Pulmonary artery endothelial cell (primary cell): ENCODE measurements around the gene HEBP2. TPM values are rescaled to one million over a fixed set of nuclear protein-coding genes. Genes with fewer than 3 reads are reported as not detected.

Experiments used
- DNase-seq: peaks from one replicate; pipeline ENCODE4 v3.0.0-alpha.2; 2011; ENCODE audit warnings: low read depth, low spot score
- total RNA-seq: library from RNA; depleted of rRNA; stranded (reverse); fragments of >200 nt; gene quantifications from 2 replicates; pipeline ENCODE4 v1.2.3, GENCODE V29; 2014

Gene HEBP2
- total RNA-seq, 1 donor from 2014 or later = 58.2 TPM

DNA sequence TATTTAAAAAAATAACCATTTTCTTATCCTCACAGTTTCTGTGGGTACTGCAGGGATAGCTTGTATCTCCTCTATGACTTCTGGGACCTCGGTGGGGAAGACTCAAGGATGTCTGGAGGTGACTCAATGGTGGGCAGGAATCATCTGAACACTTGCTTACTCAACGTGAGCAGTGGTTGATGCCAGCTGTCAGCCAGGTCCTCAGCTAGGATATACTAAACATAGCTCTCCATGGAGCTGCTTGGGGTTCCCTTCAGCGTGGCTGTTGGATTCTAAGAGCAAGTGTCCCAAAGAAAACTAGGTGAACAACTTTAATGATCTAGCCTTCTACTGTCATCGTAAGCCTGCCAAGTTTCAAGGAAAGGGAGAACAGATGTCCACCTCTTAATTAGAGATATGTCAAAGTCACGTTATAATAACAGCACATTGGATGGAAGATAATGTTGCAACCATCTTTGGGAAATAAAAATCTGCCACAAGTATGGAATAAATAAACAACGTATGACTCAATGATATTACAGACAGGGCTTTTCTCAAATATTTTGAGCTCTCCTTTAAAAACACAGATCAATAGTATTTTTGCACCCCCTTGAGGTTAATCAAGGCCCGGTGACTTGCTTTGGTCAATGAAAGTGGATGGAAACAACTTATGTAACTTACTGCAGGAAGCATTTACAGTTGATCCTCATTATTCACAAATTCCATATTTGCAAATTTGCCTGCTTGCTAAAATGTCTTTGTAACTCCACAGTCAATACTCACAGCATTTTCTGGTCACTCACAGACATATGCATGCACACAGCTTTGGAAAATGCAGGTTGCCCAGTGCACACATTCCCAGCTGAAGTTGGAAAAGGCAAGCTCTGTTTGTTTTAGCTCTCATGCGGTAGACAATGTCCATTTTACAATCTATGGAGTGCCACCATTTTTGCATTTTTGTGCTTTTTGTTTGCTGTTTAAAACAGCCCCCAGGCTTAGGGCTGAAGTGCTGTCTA lies 6.6 kb upstream of the HEBP2 start:
- no peak for DNase-seq

DNA sequence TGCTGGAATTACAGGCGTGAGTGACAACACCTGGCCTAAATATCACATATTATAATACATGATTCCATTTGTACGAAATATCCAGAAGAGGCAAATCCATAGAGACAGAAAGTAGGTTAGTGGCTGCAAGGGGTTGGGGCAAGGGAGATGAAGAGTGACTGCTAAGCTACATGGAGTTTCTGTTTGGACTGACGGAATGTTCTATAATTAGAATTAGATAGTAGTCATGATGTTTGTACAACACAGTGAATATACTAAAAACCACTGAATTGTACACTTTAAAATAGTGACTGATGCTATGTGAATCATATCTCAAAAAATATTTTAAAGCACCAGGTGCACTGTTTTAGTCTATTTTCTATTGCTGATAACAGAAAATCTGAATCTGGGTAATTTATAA lies 3.7 kb upstream of the HEBP2 start:
- no peak for DNase-seq

DNA sequence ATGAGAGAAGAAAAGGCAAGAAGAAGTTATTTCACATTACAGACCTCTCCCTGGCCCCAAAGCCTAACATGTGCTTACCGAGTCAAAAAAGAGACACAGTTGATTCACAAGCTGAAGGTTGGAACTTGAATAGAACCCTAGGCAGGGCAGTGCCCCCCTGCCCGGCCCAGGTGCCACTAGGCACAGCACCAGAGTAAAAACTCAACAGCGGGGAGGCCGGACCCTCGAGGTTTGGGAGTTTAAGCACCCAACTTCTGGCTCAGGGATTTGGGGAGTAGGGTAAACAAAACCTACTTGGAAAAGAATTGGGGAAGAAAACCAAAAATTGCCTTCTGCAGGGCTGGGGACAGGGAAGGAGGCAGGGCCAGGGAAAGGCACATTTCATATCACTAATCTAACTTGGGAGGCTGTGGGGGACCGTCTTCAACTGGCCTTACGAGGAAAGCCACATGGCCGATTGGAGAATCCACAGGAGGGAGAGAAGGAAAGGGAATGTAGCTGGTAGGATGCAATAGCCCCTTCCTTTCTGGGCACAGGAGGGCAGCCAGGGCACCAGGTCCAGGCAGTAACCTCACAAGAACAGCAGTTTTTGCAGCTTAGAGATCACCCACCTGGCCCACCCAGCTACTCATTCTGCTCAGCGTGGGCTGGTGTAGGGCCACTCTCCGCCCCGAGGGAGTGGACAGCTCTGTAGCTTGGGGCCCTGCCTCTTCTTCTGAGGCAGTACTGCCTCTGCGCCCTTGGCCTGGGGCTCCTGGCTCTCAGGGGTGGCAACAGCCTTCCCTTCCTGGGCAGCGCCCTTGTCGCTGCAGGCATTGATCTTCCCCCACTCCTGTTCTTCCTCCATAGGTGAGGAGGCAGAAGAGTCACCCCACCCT lies 1.8 kb upstream of the HEBP2 start:
- no peak for DNase-seq

DNA sequence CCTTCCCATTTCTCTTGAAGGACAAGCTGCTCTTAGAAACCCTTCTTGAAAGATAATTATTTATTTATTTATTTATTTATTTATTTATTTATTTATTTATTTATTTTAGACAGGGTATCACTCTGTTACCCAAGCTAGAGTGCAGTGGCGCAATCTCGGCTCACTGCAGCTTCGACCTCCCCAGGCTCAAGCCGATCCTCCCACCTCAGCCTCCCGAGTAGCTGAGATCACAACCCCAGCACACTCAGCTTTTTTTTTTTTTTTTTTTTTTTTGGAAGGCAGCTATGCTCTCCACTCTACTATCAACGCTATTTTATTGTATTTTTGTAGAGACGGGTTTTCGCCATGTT lies 1.2 kb upstream of the HEBP2 start:
- DNase-seq = no peak

DNA sequence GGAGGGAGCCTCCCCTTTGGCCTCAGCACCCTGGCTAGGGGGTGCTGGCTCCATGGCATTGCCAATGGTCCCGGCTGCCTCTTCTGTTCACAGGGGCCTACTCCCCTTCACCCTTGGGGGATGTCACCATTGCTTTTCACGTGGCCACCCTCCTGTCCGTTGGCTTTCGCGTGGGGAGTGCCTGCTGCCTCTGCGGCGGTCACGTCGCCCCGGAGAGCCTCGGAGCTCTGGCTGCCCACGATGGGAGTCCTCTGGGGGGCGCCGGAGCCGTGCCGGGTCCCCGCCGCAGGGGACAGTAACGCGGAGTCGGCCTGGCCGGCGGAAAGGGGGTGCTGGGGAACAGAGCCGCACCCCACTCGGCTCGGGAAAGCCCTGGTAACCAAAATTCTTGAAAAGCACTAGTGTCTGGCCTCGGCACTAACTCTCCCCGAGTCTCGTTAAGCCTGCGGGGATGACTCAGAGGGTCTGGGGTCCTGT lies 661 bp upstream of the HEBP2 start:
- no peak for DNase-seq

DNA sequence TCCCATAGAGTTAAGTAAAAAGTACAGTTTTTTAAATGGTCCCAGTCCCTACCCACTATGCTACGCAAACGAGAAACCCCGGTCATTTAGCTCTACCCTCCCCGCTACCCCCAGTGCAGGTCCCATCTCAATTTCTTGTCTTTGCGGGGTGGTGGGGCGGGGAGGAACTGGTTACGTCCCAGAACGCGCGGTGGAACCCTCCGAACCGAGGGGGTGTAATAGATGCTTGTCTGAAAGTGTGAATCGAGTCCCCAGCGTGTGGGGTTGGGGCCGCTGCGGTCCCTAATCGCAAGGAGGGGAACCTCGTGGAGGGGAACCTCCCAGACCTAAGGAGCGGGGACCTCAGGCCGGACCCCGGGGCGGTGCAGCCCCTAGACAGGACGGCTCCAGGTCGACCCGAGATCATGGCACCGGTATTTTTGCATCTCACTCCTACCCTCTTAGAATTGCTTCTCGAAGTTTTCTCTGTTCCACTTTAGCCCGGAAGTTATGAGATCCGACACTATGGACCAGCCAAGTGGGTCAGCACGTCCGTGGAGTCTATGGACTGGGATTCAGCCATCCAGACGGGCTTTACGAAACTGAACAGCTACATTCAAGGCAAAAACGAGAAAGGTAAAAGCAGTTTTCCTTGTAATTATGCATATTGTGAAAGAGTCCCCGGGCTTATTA lies 779 bp downstream of the HEBP2 start:
- no peak for DNase-seq

DNA sequence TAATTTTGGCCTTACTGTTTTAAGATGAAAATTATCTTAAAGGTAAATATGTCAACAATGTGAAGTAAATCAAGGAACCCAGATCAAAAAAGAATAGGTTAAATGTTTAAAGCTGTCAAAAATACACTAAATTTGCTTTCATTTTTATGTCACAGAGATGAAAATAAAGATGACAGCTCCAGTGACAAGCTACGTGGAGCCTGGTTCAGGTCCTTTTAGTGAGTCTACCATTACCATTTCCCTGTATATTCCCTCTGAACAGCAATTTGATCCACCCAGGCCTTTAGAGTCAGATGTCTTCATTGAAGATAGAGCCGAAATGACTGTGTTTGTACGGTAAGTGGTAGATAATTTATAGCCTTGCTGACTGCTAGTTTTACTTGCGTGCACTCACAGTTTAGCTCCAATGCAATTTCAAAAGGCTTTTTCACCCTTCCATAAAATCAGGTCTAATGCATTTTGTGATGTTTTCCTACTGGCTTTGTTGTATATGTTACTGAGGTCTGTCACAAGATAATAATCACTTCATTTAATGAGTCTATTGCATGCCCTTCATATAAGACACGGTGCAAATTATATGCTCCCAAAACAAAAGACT lies 1.9 kb downstream of the HEBP2 start:
- DNase-seq = no peak

DNA sequence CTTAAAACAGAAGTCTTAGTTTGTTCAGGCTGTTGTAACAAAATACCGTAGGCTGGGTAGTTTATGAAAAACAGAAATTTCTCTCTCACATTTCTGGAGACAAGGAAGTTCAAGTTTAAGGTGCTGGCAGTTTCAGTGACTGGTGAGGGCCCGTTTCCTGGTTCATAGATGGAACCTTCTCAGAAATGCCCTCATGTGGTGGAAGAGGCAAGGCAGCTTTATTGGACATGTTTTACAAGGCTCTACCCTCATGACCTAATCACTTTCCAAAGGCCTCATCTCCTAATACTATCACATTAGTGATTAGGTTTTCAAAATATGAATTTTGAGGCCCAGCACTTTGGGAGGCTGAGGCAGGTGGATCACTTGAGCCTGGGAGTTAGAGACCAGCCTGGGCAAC lies 2.4 kb downstream of the HEBP2 start:
- DNase-seq = no peak

DNA sequence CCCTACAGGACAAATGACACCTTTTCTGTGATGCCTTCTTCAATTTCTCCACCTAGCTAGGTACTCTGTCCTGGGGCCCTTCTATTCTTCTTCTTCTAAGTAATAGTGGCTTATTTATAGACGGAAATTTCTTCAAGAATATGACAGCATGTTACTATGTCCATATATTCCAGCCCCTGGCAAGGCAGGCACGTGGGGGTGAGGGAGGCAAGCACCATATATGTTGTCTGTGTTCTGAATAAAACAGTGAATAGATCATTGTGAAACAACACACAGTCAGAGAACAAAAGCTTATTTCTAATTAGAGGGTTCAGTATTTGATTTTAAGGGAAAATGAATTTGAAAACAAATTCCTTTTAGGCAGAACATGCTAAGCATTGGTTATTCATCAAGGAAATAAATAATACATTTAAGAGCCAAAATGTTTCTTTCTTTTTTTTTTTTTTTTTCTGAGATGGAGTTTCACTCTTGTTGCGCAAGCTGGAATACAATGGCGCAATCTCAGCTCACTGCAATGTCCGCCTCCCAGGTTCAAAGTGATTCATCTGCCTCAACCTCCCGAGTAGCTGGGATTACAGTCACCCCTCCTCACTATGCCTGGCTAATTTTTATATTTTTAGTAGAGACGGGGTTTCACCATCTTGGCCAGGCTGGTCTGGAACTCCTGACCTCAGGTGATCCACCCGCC lies 6.2 kb downstream of the HEBP2 start:
- DNase-seq = no peak

DNA sequence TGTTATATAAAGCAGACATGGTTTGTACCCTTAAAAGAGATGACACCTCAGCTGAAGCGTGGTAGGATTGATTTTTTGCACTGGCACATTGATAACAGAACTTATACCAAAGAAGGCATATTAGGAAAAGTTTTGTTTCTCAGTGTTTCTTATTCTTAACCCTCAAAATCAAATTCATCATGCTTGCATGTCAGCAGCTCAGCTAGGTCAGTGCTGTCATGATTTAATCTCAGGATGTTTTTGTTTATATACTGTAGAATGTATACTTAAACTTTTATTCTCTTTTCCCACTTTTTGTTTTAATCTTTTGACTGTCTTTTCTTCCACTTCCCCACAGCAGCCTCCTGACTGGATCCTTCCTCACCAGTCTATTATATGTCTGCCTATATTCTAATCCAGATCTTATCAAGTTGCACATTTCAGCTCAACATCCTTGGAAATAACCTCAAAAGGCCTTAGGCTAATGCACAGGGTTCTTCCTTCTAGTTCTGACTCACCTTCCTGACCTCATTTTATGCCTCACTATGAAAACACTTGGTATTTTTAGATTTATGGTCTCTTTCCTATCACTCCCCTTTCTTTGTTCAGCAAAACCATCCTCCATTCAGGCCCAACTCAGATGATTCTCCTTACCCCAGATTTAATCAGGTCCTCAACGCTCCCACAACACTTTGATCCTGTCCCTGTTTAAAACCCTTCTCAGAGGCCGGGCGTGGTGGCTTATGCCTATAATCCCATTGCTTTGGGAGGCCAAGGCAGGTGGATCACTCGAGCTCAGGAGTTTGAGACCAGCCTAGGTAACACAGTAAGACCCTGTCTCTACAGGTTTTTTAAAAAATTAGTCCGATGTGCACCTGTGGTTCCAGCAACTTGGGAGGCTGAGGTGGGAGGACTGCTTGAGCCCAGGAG lies 7.2 kb downstream of the HEBP2 start:
- peak; percentile 74 for DNase-seq

DNA sequence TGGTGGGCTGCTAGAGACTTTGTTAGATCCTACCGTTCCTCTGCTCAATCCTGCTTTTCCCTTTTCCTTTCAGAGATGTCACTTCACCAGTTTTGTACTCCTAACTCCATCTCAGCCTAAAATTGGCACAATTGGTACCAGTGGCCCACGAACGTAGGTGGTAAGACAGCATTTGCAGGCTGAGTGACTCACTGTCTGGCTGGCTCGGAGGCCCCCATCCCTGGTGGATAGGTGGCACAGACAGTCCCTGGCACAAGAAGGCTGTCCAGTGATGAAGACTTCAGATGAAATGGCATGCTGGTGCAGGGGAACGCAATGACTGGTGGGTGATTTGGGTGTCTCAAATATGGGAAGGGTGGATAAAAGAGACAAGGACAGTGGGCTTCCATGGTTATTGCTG lies 11.1 kb downstream of the HEBP2 start:
- no peak for DNase-seq

DNA sequence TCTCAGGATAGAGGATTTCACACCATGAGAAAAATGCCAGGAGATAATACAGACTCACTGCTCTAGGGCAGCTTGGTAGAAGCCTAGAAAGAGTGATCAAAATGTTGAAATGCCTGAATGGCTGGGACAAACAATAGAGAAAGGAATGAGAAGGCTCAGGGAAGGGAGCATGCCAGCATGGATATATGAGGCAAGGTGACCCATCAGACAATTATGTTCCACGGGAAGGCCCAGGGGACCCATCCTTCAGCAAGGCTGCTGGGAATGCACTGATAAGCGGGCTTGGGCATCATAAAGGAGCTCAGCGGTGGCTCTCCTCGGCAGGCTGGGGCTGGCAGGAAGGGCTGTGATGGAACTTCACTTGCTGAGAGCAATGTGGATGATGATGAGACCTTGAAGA lies 12.2 kb downstream of the HEBP2 start:
- no peak for DNase-seq

DNA sequence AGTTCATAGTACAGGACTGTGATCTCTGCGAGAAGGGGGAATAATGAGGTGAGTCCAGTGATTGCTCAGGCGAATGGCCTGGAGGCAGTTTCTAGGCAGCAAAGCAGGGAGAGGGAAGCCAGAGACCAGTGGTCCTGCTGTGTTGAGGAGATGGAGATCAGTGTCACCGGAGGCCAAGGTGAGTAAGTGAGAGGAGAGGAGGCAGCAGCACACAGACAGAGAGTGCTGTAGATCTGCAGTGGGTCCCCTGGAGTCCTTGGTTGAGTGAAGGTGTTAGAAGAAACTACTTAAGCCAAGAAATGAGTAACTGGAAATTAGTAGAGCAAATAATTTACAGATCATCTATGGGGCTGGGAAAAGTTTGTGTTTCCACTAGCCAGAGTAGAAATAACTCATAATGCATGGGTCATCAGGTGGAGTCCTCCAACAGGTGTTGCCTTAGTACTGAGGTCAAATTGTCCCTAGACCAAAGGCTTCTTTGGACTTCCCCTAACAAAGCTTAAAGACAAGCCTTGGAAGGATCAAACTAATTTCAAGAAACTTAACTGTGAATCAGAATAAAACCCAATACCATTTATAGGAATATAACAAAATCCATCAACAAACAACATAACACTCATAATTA lies 13.6 kb downstream of the HEBP2 start:
- no peak for DNase-seq

DNA sequence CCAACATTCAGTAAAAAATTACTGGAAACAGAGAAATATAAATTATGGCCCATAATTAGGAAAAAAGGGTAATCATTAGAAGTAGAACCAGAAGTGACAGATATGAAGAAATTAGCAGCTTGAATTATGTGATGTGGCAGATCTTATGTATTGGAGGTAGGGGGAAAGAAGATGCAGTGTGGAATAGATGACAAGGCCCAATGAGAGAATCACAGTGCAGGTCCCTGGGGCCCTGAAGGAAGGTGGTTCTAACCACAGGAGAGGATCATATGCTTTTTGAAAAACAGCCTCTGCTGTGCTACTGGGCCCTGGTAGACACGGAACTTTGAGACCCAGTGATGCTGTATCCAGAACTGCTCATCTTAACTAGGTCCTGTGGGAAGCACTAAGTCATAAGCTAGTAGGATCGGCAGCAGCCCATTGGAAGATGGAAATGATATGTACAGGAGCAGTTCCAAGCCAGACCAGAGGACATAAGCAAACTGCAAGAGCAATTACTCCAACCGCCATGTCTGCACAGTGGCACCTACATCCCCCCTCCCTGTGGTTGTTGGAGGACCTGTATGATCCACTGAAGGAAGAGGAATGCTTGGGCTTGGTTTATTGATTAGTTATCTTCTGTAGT lies 14.2 kb downstream of the HEBP2 start:
- no peak for DNase-seq

DNA sequence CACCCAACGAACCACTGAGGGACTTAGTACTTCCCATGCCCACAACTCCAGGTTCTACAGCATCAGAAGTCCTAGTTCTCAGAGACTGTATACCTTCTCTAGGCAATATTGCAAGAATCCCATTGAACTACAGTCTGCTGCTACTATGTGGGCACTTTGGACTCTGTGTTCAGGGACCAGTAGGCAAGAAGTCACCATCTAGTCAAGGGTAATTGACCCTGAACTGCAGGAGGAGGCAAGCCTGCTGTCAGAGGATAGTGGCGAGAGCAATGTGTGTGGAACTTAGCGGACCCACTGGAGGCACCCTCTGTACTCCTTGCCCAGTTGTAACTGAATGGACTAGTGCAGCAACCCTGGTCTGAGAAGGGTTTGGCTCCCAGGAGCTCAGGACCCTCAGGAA lies 15.7 kb downstream of the HEBP2 start:
- DNase-seq = no peak

DNA sequence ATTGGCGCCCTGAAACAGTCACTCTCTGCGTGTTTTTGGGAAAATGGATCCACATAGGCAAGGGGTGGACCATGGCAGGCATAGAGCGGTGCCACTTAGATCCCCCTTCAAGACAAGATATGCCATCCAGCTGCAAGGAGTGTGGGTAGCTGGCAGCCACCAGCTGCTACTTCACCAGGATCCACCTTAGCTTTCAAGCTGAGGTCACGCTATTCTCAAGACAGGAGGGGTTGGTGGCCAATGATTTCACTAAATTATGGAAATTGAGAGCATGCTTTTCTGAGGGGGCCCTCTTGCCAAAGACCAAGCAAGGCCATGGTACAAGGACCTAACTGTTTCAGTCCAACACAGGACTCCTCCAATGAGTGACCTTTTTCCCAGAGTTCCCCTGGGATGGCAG lies 16.3 kb downstream of the HEBP2 start:
- no peak for DNase-seq

DNA sequence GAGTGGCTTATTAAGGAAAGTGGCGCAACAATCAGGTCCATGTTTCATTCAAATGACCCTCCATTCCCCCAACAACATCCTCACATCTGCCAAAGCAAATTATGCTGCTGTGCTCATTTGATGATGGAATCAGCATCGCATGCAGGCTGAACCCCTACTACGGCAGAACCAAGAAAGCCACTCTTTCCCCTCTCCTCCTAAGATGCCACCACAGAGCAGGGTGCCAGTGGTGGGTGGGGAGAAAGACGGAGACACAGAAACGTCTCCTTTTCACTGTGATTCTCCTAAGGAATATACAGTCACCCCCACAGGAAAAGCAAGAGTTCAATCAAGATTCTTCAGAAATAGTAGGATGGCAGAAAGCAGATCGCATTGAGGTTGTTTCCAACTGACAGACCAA lies 17.1 kb downstream of the HEBP2 start:
- no peak for DNase-seq

DNA sequence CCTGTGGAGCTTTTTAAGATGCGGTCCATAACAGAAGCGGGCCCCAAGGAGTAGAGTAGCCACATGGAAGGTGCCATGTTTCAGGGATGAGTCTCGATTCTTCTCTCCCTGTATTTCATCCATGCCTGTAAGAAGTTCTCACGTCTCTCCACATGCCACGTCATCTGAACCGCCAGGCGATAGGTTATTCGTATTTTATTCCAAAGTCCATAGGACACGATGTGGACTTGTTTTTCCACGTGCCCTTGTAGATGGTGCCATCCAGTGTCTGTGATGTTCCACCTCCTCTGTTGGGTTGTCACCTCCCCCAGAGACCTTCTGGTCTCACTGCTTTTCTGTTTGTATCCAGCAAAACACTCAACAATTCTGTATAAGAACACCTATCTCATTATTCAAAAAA lies 17.6 kb downstream of the HEBP2 start:
- no peak for DNase-seq

DNA sequence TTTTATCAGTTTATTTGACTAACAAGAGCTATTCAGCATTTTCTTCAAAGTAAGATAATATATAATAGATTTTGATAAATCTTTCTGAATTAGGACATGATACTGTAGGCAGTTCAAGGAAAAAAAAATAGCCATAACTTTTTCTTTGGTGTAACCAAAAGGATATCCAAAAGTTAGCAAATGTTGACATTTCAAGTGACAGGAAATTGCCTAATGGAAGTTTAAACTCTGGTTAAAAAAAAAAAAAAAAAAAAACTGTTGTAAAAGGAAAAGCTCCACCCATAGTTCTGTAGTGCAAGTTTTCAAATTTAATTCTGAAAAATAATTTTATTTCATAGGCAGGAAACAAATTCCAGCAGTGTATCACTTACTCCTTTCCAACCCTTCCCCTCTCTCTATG lies 18.8 kb downstream of the HEBP2 start:
- DNase-seq = no peak
